Colonic mucosa (tissue), 4 donors: ENCODE data around the gene RPS8. TPM values are rescaled to one million over a fixed set of nuclear protein-coding genes. Genes with fewer than 3 reads are reported as not detected.

Experiments
- DNase-seq: peaks from one replicate; pipeline ENCODE4 v3.0.0-alpha.2; 2020
- H3K27ac ChIP-seq: fragments of 200-600 bp; one replicate; pipeline ENCODE4 v1.8.0; 2021
- H3K27me3 ChIP-seq: fragments of 200-600 bp; one replicate; pipeline ENCODE4 v1.8.0; 2021
- H3K36me3 ChIP-seq: fragments of 200-600 bp; one replicate; pipeline ENCODE4 v1.8.0; 2021
- H3K4me1 ChIP-seq: fragments of 200-600 bp; one replicate; pipeline ENCODE4 v1.8.0; 2021; ENCODE audit warnings: mild to moderate bottlenecking
- H3K4me3 ChIP-seq: fragments of 200-600 bp; one replicate; pipeline ENCODE4 v1.8.0; 2021
- H3K9ac ChIP-seq, 2 donors: one replicate each; pipeline ENCODE4 v1.7.0; 2013; ENCODE audit warnings: control low read depth in 2 of 2, low read depth in 2 of 2, low read length in 2 of 2
- H3K9me3 ChIP-seq: fragments of 200-600 bp; one replicate; pipeline ENCODE4 v1.8.0; 2021
- intact Hi-C: fragments of 100-400 bp; cut with DNase I; formaldehyde crosslinking; loops from one replicate; pipeline ENCODE4 v1.14.1; 2022
- total RNA-seq, 2 donors: library from RNA; stranded (reverse); fragmentation: NEBNext Ultra II Directional in 1 of 2; extraction: Animal tissue kit (Norgen Biotek cat#: 25700) in 1 of 2; gene quantifications; one replicate each; pipeline ENCODE4 v1.2.1, GENCODE V29; 2021
- TF ChIP-seq, protein P1 (sequence below): fragments of 200-600 bp; IDR thresholded peaks from one replicate; pipeline ENCODE4 v1.8.0; 2022; ENCODE audit warnings: antibody characterized with exemption, mild to moderate bottlenecking
- donor health status: healthy.
- donor health status: DM: no; HTN: no; CAD: no.
- donor health status: DM: no; HTN: no; CAD: no.

RPS8 gene
- total RNA-seq, 2 donors from 2014 or later = 1,574 to 1,589 TPM

DNA sequence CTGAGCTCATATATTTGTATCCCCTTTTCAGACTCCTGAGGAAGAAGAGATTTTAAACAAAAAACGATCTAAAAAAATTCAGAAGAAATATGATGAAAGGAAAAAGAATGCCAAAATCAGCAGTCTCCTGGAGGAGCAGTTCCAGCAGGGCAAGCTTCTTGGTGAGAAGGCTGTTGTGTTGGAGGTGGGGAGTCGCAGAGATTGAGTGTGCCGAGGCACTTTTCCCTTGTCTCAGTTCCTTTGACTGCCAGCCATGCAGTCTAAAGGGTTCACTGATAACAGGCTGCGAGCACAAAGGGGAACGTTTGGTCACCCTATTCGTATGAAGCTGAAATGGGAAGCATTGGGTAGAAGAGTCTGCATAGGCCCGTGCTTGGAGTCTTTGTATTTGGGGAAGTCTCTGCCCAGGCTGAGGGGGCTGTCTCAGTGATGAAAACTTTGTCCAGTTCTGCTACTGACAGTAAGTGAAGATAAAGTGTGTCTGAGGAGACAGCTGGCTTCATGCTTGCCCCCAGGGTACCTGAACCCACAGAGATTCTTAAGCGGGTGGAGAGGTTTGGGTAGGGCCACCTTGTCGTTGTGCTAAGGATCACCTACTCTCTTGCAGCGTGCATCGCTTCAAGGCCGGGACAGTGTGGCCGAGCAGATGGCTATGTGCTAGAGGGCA is 2.8 kb downstream of the RPS8 start:
- Histone ChIP-seq H3K27ac (no peak overlapping the region), H3K9me3 (no peaks in the 10 kb centered on the region), H3K36me3 (peaks cover 19% of the 10 kb centered on the region), H3K4me3 (no peak overlapping the region), H3K27me3 (no peaks in the 10 kb centered on the region), H3K4me1 (peaks cover 6% of the 10 kb centered on the region), H3K9ac (no peak overlapping the region)
- intact Hi-C loops = no loop called here
- no peak for DNase-seq
- TF ChIP-seq, protein P1, sequence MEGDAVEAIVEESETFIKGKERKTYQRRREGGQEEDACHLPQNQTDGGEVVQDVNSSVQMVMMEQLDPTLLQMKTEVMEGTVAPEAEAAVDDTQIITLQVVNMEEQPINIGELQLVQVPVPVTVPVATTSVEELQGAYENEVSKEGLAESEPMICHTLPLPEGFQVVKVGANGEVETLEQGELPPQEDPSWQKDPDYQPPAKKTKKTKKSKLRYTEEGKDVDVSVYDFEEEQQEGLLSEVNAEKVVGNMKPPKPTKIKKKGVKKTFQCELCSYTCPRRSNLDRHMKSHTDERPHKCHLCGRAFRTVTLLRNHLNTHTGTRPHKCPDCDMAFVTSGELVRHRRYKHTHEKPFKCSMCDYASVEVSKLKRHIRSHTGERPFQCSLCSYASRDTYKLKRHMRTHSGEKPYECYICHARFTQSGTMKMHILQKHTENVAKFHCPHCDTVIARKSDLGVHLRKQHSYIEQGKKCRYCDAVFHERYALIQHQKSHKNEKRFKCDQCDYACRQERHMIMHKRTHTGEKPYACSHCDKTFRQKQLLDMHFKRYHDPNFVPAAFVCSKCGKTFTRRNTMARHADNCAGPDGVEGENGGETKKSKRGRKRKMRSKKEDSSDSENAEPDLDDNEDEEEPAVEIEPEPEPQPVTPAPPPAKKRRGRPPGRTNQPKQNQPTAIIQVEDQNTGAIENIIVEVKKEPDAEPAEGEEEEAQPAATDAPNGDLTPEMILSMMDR = no peak

DNA sequence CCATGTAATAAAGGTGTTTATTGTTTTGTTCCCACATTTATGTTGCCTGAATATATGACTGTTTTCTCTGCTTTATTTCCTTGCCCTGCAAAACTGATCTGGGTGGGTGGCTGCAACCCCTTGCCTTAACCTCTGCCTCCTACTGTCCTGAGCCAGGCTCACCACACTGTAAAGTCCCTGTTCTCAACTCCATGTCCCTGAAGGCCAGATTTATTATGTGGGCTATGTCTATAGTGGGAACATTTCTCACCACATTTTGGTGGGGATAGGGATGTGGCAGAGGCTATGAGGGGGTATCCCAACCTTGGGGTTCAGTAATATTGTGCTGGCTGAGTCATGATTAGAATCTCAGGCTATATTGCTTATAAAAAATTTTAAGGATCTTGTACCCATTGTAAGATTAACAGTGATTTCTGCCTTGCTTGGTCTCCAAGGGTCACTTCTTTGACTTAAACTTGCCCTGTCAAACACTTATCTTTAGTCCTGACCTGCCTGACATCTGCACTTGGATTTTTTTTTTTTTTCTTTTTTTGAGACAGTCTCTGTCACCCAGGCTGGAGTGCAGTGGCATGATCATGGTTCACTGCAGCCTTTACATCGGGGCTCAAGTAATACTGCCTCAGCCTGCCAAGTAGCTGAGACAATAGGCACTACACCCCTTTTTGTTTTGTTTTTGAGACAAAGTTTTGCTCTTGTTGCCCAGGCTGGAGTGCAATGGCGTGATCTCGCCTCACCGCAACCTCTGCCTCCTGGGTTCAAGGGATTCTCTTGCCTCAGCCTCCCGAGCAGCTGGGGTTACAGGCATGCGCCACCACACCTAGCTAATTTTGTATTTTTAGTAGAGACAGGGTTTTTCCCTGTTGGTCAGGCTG is 3.6 kb downstream of the RPS8 start:
- no peaks in the 10 kb centered on the region for H3K9me3 ChIP-seq
- peaks cover 19% of the 10 kb centered on the region for H3K36me3 ChIP-seq
- DNase-seq = no peak
- TF ChIP-seq, protein P1 = no peak
- H3K27me3 ChIP-seq = no peaks in the 10 kb centered on the region
- H3K27ac ChIP-seq = no peak overlapping the region
- intact Hi-C loops = no loop called here
- H3K4me1 ChIP-seq = peaks cover 6% of the 10 kb centered on the region
- no peak overlapping the region for H3K4me3 ChIP-seq
- H3K9ac ChIP-seq = no peak overlapping the region

- peaks cover 19% of the 10 kb centered on the region for H3K36me3 ChIP-seq
- TF ChIP-seq, protein P1 = no peak
- no peak overlapping the region for H3K9ac ChIP-seq
- no peak overlapping the region for H3K27ac ChIP-seq
- H3K27me3 ChIP-seq = no peaks in the 10 kb centered on the region
- DNase-seq = no peak
- H3K4me3 ChIP-seq = no peak overlapping the region
- no peaks in the 10 kb centered on the region for H3K9me3 ChIP-seq
- intact Hi-C loops = no loop called here
- peaks cover 15% of the 10 kb centered on the region for H3K4me1 ChIP-seq
These were observed 5.3 kb downstream of the RPS8 start for GRCh38 chr1:44780583-44781121.

DNA sequence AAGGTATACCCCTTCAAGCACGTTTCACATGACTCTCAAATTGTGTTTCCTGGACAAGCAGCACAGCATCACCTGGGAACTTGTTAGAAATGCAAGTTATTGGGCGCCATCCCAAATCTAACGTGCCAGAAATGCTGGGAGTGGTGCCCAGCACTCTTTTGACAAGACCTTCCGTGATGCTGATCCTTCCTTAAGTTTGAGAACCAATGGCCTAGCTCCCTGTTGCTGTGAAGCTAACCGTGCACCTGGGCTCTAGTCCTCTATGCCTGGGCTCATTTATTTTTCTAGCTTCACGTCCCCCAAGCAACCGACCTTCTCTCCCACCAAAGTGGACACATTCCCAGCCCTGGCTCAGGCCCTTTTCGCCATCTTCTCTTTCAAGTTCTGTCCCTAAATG is 8.4 kb downstream of the RPS8 start:
- Histone ChIP-seq H3K9me3 (no peaks in the 10 kb centered on the region), H3K27me3 (no peaks in the 10 kb centered on the region), H3K4me3 (peak overlapping the region; percentile 56), H3K27ac (no peak overlapping the region), H3K4me1 (peaks cover 12% of the 10 kb centered on the region), H3K9ac (no peak overlapping the region), H3K36me3 (peaks cover 9% of the 10 kb centered on the region)
- TF ChIP-seq, protein P1 = no peak
- intact Hi-C loops = no loop called here
- DNase-seq = no peak

- H3K36me3 ChIP-seq = peaks cover 4% of the 10 kb centered on the region
- H3K9me3 ChIP-seq = no peaks in the 10 kb centered on the region
- no peak for DNase-seq
- H3K9ac ChIP-seq = peak overlapping the region; percentile 63 to 70
- TF ChIP-seq, protein P1 = no peak
- H3K27ac ChIP-seq = no peak overlapping the region
- intact Hi-C loops = no loop called here
- H3K4me1 ChIP-seq = peaks cover 12% of the 10 kb centered on the region
- peak overlapping the region; percentile 56 for H3K4me3 ChIP-seq
- no peaks in the 10 kb centered on the region for H3K27me3 ChIP-seq
These were observed 9.0 kb downstream of the RPS8 start for GRCh38 chr1:44784094-44785028.
